Left renal cortex interstitium (tissue), 4 donors: Measurements from ENCODE around the gene ZNF335. TPM values are rescaled to one million over a fixed set of nuclear protein-coding genes. Genes with fewer than 3 reads are reported as not detected.
"Not testable (repeated sequence)": the region's sequence is repeated elsewhere in the genome, so short reads cannot be mapped to it uniquely, and the experiment has no call there.

Source experiments
- DNase-seq, 4 donors: peaks; one replicate each; pipeline ENCODE4 v3.0.0-alpha.2; 2013; ENCODE audit warnings: low read depth in 4 of 4, low spot score in 2 of 4, missing footprints in 1 of 4
- polyA plus RNA-seq, 4 donors: library from polyadenylated mRNA; unstranded; fragments of 120-200 nt; gene quantifications; one replicate each; pipeline ENCODE4 v1.2.1, GENCODE V29; 2013; ENCODE audit not compliant: insufficient read length in 4 of 4

Gene ZNF335
- polyA plus RNA-seq, 4 donors: 10.7 to 21.1 (median 14.2) TPM

DNA sequence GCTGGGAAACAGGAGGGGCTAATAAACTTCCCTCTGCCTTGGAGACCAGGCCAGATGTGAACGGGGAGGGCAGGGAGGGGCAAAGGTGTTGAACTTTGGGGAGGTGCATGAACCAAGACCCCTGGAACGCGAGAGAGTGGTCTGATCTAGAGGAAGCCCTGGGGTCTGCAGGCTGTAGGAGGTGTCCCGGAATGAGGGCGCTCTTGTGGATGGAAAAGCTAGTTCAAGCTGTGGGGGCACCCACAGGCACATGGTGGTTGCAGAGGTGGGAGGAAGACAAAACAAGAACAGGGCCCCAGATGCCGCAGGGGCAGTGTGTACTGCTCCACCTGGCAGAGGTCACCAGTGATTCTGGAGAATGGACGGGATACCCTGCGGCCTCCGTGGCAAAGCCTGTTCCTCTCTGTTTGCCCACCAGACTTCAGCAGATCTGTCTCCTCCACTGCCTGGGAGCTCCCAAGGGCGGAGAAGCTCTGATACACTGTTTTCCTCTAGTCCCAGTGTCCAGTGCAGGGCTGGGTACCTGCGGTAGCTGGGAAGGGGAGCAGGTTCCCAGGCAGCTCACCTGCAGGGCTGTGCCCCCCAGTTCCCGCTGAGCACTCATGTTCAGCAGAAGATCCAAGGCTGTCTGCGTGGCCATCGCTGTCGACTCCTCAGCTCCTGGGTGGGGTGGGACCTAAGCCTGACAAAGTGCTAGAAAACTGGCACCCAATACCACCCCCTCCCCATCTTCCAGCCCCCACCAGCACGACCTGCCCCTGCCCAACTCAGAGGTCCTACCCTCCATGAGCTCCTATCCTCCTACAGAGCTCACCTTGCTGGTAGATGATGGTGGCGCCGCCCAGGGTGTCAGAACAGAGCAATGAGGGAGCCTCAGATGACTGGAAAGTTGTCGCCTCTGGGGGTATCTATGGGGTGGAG, 14.7 kb downstream of the ZNF335 start:
- no peak for DNase-seq

DNA sequence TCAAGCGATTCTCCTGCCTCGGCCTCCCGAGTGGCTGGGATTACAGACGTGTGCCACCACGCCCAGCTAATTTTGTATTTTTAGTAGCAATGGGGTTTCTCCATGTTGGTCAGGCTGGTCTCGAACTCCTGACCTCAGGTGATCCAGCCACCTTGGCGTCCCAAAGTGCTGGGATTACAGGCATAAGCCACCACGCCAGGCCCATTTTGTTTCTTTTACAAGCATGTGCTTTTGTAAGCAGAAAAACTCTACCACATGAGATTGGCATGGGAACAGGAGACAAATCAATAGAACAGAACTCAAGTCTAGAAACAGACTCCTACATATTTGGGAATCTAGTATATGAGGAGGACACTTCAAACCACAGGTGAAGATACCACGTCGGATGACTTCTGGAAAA, 15.7 kb downstream of the ZNF335 start:
- DNase-seq: not testable (repeated sequence)

DNA sequence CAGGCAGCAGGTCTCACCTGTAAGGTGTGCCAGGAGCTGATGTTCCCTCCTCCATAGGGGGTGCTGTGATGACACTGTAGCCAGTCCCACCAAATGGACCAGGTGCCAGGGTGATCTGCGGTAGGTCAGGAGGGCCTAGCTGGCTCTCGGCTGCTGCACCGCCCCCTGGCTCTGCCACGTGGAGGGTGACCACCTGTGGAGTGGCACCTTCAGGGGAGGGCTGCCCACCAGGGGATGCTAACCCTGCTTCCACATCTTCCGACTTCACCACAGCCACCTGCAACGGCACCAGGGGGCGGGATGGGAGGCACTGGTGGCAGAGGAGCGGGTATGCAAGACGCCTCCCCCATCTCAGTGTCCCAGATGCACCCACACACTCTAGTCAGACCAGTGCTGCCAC, 18.3 kb downstream of the ZNF335 start:
- no peak for DNase-seq

DNA sequence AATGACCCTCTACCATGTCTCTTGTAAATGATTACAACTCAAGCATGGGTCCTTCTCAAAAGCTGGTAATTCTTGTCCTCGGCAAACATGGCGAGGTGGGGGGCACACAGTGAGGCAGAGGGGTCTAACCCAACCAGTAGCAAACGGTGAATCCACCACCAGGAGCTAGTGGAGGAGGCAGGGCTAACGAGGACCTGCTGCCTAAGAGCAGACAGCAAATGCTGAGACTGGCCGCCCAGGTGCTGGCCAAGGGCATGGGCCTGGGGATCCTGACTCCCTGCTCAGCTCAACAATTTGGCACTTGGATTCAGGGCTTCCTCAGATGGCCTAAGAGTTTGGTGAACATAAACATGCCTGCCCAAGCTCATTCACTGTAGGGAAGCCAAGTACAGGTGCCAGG, 19.1 kb downstream of the ZNF335 start:
- DNase-seq: no peak

DNA sequence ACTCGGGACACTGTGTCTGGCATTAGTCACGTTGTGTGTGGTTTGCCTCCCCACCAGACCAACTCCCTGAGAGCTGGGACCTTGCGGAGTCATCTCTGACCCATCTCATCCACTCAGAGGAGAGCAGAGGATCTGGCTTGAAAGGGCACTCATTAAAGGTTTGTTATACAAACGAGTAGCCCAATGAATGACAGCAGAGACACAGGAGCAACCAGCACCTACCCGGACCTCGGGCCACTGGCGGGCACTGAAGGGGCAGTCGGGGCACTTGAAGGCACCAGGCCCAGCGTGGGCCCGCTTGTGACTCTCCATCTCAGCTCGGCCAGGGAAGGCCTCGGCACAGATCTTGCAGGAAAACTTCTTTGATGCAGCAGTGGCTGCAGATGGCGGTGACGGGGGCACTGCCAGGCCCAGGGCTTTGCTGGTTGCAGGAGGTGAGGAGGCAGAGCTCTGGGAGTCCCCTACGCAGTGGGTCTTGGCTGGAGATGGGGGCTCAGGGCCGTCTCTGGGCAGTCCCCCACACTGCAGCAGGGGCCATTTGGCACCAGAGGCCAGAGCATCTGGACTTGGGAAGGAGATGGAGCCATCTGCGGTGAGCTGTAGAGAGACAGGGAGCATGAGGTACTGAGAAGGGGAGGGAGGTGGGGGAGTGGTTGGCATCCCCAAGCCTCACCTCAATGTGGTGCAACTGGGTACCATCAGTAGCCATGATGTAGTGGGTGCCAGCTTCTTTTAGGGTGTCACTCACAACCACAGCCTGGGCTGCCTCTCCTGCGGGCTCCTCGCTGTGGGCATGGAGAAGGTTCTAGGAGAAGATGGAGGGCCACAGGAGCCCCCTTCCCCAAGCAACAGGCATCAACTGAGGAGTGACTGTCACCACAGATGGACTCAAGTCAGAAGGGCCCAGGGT, 19.8 kb downstream of the ZNF335 start:
- no peak for DNase-seq

DNA sequence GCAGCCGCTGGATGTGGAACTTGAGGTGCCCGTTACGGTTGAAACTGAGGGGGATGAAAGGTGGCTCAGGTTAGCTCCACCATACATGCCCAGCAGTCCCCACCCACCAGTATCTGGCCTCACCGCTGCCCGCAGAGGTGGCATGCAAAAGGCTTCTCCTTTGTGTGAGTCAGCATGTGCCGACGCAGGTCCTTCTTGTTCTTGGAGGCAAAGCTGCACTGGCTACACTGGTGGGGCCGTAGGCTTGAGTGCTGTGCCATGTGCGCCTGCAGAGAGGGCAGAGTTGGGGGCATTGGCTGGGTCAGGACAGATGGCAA, 21.7 kb downstream of the ZNF335 start:
- DNase-seq: no peak

DNA sequence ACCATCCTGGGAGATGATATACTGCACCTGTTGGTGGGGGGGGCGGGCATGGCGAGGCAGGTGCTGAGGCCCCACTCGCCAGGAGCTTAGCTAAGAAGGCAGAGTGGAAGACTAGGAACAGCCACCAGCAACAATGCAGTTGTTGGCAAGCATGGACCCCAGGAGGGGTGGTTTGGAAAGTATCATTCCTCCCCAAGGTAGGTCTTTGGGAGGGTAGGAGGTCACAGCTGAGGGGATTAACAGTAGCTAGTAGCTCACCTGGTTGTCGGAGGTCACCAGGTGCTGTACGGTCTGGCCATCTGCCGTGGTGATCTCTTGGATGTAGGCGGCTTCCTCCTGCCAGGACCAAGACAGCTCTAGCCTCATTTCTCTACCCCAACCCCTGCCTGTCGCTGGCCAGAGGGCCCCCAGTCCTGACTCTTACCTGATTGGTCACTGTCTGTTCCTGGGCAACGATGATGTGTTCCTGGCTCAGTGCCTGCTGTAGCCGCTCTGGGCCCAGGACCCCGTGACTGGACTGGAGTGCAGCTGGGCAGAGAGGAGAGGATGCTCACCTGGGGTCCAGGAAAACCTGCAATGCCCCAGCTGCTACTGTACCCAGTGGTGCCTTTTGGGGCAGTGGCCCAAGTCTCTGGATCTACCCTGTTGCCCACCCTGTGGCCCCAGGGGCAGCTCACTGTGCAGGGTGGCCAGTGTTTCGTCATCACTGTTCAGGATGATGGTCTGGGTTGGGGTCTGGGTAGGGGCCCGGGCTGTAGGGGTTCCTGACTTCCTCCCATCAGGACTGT, 22.3 kb downstream of the ZNF335 start:
- DNase-seq: no peak

DNA sequence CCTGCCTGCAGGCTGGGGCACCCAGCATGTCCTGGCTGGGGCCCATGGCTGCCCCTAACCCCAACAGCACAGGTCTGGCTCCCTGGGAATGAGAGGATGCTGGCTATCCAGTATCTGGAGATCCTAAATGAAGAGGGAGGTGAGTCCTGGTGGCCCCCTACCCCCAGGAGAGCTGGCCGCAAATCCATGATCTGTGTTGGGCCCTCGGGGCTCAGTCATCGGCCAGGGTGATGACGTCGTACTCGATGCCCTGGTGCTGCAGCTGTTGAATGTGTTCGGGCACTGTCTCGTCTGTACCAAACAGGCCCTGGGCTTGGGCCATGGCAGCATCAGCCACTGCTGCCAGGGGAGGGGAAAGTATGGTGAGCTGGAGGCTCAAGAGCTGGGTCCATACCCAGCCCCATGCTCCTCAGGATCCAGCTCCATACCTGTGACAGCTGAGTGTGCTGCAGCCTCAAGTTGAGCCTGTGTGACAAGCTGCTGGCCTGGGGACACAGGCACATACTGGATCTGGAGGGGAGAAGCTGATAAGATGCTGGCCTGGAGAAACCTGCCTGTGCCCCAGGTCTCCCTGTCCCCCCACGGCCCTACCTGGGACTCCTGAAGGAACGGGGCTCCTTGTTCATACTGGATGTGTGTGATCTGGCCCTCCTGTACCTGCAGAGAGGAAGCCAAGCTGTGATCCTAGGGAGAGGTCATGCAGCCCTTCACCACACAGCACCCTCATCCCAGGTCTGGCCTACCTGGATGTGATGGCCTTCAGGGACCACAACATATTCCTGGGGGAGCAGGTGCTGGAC, 23.1 kb downstream of the ZNF335 start:
- DNase-seq: no peak

DNA sequence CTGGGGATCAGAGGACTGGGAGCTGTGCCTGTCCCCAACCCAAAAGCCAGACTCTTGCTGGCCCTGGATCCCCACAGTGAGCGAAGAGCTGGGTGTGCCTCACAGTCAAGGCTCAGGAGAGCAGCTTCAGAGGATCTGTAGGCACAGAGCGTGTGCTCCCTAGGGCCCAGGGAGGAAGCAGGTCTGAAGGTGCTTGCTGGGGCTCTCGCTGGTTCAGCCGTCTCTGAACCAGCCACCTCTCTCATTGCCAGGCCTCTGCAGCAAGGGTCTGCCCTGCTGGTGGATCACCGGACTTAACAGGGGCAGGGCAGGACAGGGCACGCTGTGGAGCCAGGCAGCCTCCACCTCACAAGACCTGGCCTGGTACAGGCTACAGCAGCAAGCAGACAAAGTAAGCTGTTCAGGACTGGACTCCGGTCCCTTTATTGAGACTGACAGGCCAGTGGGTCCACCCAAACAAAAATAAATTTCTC, 23.7 kb downstream of the ZNF335 start:
- DNase-seq: no peak

DNA sequence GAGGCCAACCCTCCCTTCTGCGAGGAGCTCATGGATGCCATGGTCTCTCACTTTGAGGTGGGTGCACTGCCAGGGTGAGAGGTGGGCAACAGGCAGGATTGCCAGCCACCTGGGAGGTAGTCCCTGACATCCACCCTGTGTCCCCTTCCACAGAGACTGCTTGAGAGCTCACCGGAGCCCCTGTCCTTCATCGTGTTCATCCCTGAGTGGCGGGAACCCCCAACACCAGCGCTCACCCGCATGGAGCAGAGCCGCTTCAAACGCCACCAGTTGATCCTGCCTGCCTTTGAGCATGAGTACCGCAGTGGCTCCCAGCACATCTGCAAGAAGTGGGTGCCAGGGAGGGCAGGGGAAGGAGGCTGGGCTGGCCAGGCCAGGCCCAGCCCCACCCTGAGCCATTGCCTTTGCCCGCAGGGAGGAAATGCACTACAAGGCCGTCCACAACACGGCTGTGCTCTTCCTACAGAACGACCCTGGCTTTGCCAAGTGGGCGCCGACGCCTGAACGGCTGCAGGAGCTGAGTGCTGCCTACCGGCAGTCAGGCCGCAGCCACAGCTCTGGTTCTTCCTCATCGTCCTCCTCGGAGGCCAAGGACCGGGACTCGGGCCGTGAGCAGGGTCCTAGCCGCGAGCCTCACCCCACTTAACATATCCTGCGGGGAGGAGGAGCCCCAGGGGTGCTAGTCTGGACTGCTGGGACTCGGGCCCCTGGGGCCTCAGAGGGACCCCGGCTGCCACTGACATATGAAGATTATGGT, 24.7 kb downstream of the ZNF335 start:
- no peak for DNase-seq

DNA sequence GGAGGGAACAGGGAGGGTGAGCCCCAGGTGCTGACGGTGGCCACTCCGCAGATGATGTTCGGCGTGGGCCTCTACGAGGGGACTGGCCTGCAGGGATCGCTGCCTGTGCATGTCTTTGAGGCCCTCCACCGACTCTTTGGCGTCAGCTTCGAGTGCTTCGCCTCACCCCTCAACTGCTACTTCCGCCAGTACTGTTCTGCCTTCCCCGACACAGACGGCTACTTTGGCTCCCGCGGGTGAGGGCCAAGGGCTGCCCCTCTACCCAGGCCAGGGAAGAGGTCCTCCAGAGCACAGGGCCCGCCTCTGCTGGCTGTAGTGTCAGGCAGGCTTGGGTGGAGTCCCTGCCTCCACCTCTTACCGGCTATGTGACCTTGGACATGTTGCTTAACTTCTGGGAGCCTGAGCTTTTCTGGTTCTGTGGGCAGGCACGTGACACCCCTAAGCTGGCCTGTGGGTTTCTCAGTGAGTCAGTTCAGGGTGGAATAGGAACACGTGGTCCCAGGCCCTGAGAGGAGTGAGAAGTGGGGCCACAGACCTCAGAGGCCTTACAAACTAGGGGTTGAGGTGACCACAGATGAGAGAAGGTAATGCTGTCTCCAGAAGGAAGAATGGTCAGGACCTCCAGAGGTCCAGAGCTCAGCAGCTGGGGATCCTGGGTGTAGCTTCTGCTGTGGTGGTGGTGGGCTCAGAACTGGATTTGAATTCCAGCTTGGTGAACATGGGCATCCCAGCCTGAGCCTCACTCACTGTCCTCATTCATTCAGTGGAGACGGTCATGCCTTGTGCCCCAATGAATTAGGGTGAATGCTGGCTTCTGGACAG, 25.6 kb downstream of the ZNF335 start:
- DNase-seq: no peak

DNA sequence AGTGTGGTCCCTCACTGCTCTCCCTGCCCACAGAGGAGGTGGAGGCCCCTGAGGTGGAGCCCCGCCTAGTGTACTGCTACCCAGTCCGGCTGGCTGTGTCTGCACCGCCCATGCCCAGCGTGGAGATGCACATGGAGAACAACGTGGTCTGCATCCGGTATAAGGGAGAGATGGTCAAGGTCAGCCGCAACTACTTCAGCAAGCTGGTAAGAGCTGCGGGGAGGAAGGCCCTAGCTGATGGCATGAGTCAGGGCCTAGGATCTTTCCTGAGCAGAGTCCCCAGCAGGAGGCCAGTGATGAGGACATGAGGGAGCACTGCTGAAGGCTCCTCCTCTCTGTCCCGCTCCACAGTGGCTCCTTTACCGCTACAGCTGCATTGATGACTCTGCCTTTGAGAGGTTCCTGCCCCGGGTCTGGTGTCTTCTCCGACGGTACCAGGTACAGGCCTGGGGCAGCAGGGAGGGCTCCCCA, 26.3 kb downstream of the ZNF335 start:
- DNase-seq: no peak

DNA sequence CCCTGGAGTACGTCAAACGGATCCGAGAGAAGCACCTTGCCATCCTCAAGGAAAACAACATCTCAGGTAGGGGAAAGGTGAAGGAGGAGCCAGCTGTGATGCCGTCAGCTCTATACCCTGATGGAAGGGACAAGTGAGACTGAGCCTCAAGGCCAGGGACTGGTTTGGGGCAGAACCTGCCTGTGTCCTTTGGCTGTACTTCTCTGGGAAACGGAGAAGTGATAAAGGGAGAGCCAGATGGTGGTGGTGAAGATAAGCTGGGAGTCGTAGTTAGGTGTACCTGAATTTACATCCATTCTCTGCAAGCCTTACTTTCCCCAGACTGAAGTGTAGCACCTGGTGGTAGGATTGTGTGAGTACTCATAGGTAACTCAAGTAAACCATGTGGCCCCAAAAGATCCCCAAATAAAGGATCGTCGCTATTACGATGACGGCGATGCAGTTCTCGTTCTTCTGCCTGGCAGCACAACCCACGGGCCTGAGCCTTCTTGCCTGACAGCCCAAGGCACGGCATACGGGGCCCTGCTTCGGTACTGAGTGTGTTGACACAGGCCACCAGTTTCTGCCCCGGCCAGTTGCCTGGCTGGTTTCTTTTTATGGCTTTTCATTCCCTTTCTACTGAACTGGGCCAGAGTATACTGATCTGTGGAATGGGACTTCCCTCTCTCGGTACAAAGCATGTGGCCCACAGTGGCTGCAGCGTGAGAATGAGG, 26.9 kb downstream of the ZNF335 start:
- DNase-seq: no peak

DNA sequence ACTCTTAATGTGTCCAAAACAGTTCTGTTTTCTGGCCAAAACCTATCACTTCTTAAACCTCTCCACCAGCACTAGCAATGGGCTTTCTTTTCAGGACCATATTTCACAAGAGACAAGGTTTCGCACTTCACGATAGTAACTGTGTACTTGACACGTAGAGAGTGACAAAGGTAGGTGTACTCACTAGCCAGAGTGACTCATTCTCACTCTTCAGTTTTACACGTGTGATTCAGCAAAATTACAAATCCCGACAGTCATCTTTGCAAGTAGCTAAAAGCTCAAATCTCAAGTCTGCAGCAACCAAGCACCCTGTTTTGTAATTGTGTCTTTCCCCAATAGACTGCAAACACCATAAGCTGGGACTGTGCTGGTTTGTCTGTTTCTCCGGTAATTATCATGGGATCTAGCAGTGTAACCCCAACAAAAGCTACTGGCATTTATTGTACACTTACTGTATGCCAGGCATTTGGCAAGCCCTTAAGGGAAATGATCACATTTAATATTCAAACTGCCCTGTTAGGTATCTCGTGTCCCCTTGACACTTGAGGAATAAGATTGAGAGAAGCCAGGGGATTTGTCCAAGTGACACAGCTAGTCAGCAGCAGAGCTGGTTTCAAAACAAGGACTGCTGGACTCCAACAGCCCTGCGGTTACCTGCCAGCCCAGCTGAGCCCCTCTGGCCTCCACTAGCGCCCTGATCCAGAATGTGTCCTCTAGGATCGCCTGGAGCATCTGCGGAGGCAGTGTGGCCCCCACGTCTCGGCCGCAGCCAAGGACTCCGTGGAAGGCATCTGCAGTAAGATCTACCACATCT, 27.6 kb downstream of the ZNF335 start:
- DNase-seq: no peak

DNA sequence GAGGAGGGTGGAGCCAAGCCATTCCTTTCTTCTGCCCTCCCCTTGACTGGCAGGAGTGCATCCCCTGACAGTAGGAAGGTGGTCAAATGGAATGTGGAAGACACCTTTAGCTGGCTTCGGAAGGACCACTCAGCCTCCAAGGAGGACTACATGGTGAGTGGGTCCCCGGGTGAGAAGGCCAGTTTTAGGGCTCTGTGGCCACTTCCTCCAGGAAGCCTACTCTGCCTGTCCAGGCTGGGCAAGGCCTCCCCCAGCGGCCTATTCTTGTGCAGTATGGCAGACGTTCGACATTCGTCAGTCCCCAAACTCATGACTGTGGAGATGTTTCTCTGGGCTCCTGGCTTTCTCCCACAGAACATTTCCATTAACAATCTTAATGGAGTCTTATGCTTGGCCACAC, 28.4 kb downstream of the ZNF335 start:
- no peak for DNase-seq

DNA sequence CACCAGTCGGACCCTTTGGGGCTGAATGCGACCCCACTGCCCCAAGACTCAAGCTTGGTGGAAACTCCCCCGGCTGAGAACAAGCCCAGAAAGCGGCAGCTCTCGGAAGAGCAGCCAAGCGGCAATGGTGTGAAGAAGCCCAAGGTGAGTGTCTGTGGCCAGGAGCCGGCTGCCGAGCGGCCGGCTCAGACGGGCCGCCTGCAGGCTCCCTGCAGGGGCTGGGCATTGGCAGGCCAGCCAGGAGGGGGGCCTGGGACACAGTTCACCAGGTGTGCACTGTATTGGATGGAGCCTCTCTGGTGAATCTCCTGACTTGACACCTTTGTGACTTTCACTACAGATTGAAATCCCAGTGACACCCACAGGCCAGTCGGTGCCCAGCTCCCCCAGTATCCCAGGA, 31.5 kb downstream of the ZNF335 start:
- no peak for DNase-seq

DNA sequence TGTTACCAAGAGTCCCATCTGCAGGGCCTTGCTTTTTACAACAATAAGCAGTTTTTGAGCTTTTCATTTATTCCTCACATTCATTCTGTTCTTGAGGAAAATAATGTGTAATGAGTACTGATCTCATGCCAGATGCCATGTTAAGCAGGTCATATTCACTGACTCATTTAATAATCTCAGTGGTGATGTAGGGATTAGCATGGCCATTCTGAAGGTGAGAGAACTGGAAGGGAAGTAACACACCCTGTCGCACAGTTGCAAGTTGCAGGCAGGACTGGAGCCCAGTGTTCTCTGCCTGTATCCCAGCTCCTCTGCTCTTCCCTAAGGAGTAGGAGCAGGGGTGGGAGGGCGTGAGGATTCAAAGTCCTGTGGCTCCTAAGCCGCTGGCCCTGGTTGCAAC, 31.9 kb downstream of the ZNF335 start:
- DNase-seq: no peak
